Astrocyte of the cerebellum (primary cell): ENCODE measurements around the gene RNF130.

Source experiments
- DNase-seq: peaks from one replicate; pipeline ENCODE4 v3.0.0-alpha.2; 2011; ENCODE audit warnings: low read depth
- H3K4me3 ChIP-seq: 2 replicates; pipeline ENCODE4 v1.5.1; 2011; ENCODE audit warnings: mild to moderate bottlenecking, low read depth, low read length, moderate library complexity
- CTCF ChIP-seq: IDR thresholded peaks from 2 replicates; pipeline ENCODE4 v1.5.1; 2012; ENCODE audit warnings: low read length, low read depth, moderate library complexity, mild to moderate bottlenecking; ENCODE audit errors: missing control alignments
- in situ Hi-C: cut with HindIII; loops from 2 replicates; pipeline ENCODE4 v1.10.0; 2017; ENCODE audit warnings: low sequenced_read_pairs

The RNF130 gene

GRCh38 chr5:179936976-179937681, 134.4 kb downstream of the RNF130 start:
- in situ Hi-C loops: no loop called here
- no peak for TF ChIP-seq CTCF
- no peak for DNase-seq
- no peak overlapping the region for H3K4me3 ChIP-seq

- DNase-seq: no peak
- no peak overlapping the region for H3K4me3 ChIP-seq
- in situ Hi-C loops: no loop called here
- TF ChIP-seq CTCF: no peak
Observed at GRCh38 chr5:179930788-179931473, 140.6 kb downstream of the RNF130 start.

GRCh38 chr5:179927824-179928223, 143.7 kb downstream of the RNF130 start:
- no peak overlapping the region for H3K4me3 ChIP-seq
- TF ChIP-seq CTCF: no peak
- in situ Hi-C loops: no loop called here
- no peak for DNase-seq

GRCh38 chr5:179926657-179927056, 144.9 kb downstream of the RNF130 start:
- H3K4me3 ChIP-seq: no peak overlapping the region
- no peak for TF ChIP-seq CTCF
- in situ Hi-C loops: no loop called here
- no peak for DNase-seq

GRCh38 chr5:179923436-179923835, 148.1 kb downstream of the RNF130 start:
- in situ Hi-C loops: loop anchor here (5.0 kb wide), 1 partner anchor 49 kb away; no protein-coding TSS in a partner anchor
- TF ChIP-seq CTCF: no peak
- H3K4me3 ChIP-seq: no peak overlapping the region
- DNase-seq: no peak

GRCh38 chr5:179920175-179920574, 151.4 kb downstream of the RNF130 start:
- DNase-seq: no peak
- in situ Hi-C loops: loop anchor here (5.0 kb wide), 1 partner anchor 52 kb away; no protein-coding TSS in a partner anchor
- TF ChIP-seq CTCF: no peak
- no peak overlapping the region for H3K4me3 ChIP-seq
